Glutamatergic neuron (in vitro differentiated cells): ENCODE data around the gene ST6GALNAC3. TPM values are rescaled to one million over a fixed set of nuclear protein-coding genes. Genes with fewer than 3 reads are reported as not detected.

Experiments
- DNase-seq: peaks from one replicate; pipeline ENCODE4 v3.0.0; 2022
- H3K27ac Mint-ChIP-seq: one replicate; pipeline ENCODE4 v1.8.0; 2020; ENCODE audit warnings: mild to moderate bottlenecking, mixed read lengths, inconsistent platforms; ENCODE audit not compliant: unreplicated experiment
- H3K27me3 Mint-ChIP-seq: one replicate; pipeline ENCODE4 v1.8.0; 2020; ENCODE audit warnings: mild to moderate bottlenecking, moderate library complexity, mixed read lengths, inconsistent platforms; ENCODE audit not compliant: unreplicated experiment
- H3K36me3 Mint-ChIP-seq: one replicate; pipeline ENCODE4 v1.8.0; 2020; ENCODE audit warnings: mild to moderate bottlenecking, mixed read lengths, inconsistent platforms; ENCODE audit not compliant: unreplicated experiment
- H3K4me1 Mint-ChIP-seq: one replicate; pipeline ENCODE4 v1.8.0; 2020; ENCODE audit warnings: mild to moderate bottlenecking, low read depth, mixed read lengths, inconsistent platforms; ENCODE audit not compliant: unreplicated experiment
- H3K4me3 Mint-ChIP-seq: one replicate; pipeline ENCODE4 v1.8.0; 2020; ENCODE audit warnings: mild to moderate bottlenecking, mixed read lengths, inconsistent platforms; ENCODE audit not compliant: unreplicated experiment
- H3K9me3 Mint-ChIP-seq: one replicate; pipeline ENCODE4 v1.8.0; 2020; ENCODE audit warnings: mild to moderate bottlenecking, moderate library complexity, mixed read lengths, inconsistent platforms; ENCODE audit not compliant: unreplicated experiment
- CTCF ChIP-seq: fragments of 200-600 bp; sonication (generic); IDR thresholded peaks from one replicate; pipeline ENCODE4 v1.5.0; 2021; ENCODE audit not compliant: partially characterized antibody, unreplicated experiment
- total RNA-seq: library from RNA; stranded (reverse); fragmentation: NEBNext Ultra II Directional; extraction: Animal tissue kit (Norgen Biotek cat#: 25700); gene quantifications from one replicate; pipeline ENCODE4 v1.2.1, GENCODE V29; 2021; ENCODE audit not compliant: unreplicated experiment

The ST6GALNAC3 gene
- total RNA-seq, 1 donor from 2014 or later = 6.5 TPM

- peaks cover 28% of the 10 kb centered on the region for H3K4me1 Mint-ChIP-seq
- no peaks in the 10 kb centered on the region for H3K27me3 Mint-ChIP-seq
- peaks cover 2% of the 10 kb centered on the region for H3K9me3 Mint-ChIP-seq
- no peaks in the 10 kb centered on the region for H3K36me3 Mint-ChIP-seq
- H3K4me3 Mint-ChIP-seq = no peak overlapping the region
- no peak overlapping the region for H3K27ac Mint-ChIP-seq
- no peak for DNase-seq
- no peak for TF ChIP-seq CTCF
Observed at GRCh38 chr1:76156987-76157386, 82.4 kb downstream of the ST6GALNAC3 start.

GRCh38 chr1:76158126-76158525 lies 83.6 kb downstream of the ST6GALNAC3 start:
- peaks cover 2% of the 10 kb centered on the region for H3K9me3 Mint-ChIP-seq
- no peak for DNase-seq
- no peaks in the 10 kb centered on the region for H3K36me3 Mint-ChIP-seq
- H3K27ac Mint-ChIP-seq = no peak overlapping the region
- peaks cover 31% of the 10 kb centered on the region for H3K4me1 Mint-ChIP-seq
- no peak overlapping the region for H3K4me3 Mint-ChIP-seq
- no peaks in the 10 kb centered on the region for H3K27me3 Mint-ChIP-seq
- TF ChIP-seq CTCF = no peak

GRCh38 chr1:76160225-76160624 lies 85.7 kb downstream of the ST6GALNAC3 start:
- DNase-seq = no peak
- Mint-ChIP-seq H3K4me3 (peak overlapping the region; percentile 4), H3K9me3 (peaks cover 3% of the 10 kb centered on the region), H3K27me3 (no peaks in the 10 kb centered on the region), H3K27ac (peak overlapping the region; percentile 33), H3K4me1 (peaks cover 21% of the 10 kb centered on the region), H3K36me3 (no peaks in the 10 kb centered on the region)
- TF ChIP-seq CTCF = no peak

GRCh38 chr1:76161451-76161850 lies 86.9 kb downstream of the ST6GALNAC3 start:
- Mint-ChIP-seq H3K36me3 (no peaks in the 10 kb centered on the region), H3K4me1 (peaks cover 21% of the 10 kb centered on the region), H3K27me3 (no peaks in the 10 kb centered on the region), H3K4me3 (no peak overlapping the region), H3K9me3 (peaks cover 3% of the 10 kb centered on the region), H3K27ac (no peak overlapping the region)
- DNase-seq = no peak
- no peak for TF ChIP-seq CTCF

GRCh38 chr1:76162254-76162653 lies 87.7 kb downstream of the ST6GALNAC3 start:
- Mint-ChIP-seq H3K4me1 (peaks cover 21% of the 10 kb centered on the region), H3K9me3 (peaks cover 3% of the 10 kb centered on the region), H3K27me3 (no peaks in the 10 kb centered on the region), H3K4me3 (no peak overlapping the region), H3K27ac (no peak overlapping the region), H3K36me3 (no peaks in the 10 kb centered on the region)
- no peak for DNase-seq
- no peak for TF ChIP-seq CTCF
